HCT116 (cell line): ENCODE data around the gene CX3CR1.

Source experiments
- EZH2 ChIP-seq: fragments of 200-600 bp; sonication (generic); IDR thresholded peaks from 2 replicates; pipeline ENCODE4 v1.6.1; 2017; ENCODE audit warnings: antibody characterized with exemption, mixed run types
- POLR2A ChIP-seq: IDR thresholded peaks from 2 replicates; pipeline ENCODE4 v1.7.0; 2011; ENCODE audit warnings: borderline replicate concordance; ENCODE audit not compliant: insufficient read depth, insufficient read length; ENCODE audit errors: extremely low read depth
- POLR2AphosphoS5 ChIP-seq: IDR thresholded peaks from 2 replicates; pipeline ENCODE4 v1.6.1; 2011; ENCODE audit warnings: mild to moderate bottlenecking, low read depth, low read length, moderate library complexity
- RAD21 ChIP-seq: IDR thresholded peaks from 2 replicates; pipeline ENCODE4 v1.6.1; 2012; ENCODE audit warnings: low read depth, mild to moderate bottlenecking
- REST ChIP-seq: IDR thresholded peaks from 2 replicates; pipeline ENCODE4 v1.6.1; 2012; ENCODE audit warnings: low read depth
- SP1 ChIP-seq: IDR thresholded peaks from 2 replicates; pipeline ENCODE4 v1.6.1; 2012; ENCODE audit warnings: low read depth
- SRF ChIP-seq: IDR thresholded peaks from 2 replicates; pipeline ENCODE4 v1.6.1; 2012; ENCODE audit warnings: low read depth
- TCF7L2 ChIP-seq: IDR thresholded peaks from 2 replicates; pipeline ENCODE4 v1.7.0; 2011; ENCODE audit warnings: borderline replicate concordance, inconsistent platforms; ENCODE audit not compliant: insufficient read depth, insufficient read length; ENCODE audit errors: extremely low read depth
- YY1 ChIP-seq: IDR thresholded peaks from 2 replicates; pipeline ENCODE4 v1.6.1; 2011; ENCODE audit warnings: low read length, low read depth, moderate library complexity, mild to moderate bottlenecking; ENCODE audit not compliant: insufficient replicate concordance; ENCODE audit errors: extremely low read depth
- TF ChIP-seq, protein P1 (sequence below), 3 experiments: fragments of 200-600 bp in 1 of 3; sonication (generic) in 1 of 3; IDR thresholded peaks in 2 of 3; conservative IDR thresholded peaks in 1 of 3; 2 replicates each; pipeline ENCODE4 v1.5.1; 2012 to 2017; ENCODE audit warnings: low read depth in 2 of 3, low read length in 2 of 3, antibody characterized with exemption in 1 of 3, borderline replicate concordance in 1 of 3, control low read depth in 1 of 3, mild to moderate bottlenecking in 1 of 3, mixed read lengths in 1 of 3, mixed run types in 1 of 3, moderate library complexity in 1 of 3; ENCODE audit not compliant: insufficient read depth in 1 of 3

DNA sequence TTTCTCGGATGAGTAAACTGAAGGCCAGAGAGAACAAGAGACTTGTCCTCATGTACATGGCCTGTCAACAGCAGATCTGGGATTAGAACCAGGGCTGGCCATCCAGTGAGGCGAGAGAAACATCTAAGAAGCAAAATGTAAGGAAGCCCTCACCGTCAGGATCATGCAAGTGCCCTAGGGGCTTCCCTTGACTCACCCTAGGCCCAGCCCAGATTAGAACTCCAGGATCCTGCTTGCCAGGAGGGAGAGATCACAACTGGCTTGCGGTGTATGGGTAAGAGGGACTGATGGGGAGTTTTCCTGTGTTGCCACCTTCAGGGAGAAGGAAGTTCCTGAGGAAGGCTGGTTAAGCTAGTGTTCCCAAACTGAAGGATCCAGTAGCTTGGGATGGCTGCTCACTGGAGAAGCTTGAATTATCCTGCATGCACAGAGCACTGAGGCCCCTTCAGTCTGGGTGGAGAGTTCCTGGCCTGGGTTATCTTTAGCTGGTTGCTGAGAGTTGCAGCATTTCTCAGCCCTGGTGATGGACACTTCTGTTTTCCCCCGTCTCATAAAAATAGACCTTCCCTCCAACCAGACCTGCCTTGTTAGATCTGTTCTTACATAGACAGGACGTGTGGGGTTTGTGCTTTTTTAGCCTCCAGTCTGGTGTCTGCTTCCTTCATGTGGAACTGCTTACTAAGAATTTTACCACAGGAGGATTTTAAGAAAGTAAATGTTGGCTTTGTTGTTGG, 59.3 kb downstream of the CX3CR1 start:
- TF ChIP-seq EZH2: no peak
- no peak for TF ChIP-seq TCF7L2
- TF ChIP-seq, protein P1, sequence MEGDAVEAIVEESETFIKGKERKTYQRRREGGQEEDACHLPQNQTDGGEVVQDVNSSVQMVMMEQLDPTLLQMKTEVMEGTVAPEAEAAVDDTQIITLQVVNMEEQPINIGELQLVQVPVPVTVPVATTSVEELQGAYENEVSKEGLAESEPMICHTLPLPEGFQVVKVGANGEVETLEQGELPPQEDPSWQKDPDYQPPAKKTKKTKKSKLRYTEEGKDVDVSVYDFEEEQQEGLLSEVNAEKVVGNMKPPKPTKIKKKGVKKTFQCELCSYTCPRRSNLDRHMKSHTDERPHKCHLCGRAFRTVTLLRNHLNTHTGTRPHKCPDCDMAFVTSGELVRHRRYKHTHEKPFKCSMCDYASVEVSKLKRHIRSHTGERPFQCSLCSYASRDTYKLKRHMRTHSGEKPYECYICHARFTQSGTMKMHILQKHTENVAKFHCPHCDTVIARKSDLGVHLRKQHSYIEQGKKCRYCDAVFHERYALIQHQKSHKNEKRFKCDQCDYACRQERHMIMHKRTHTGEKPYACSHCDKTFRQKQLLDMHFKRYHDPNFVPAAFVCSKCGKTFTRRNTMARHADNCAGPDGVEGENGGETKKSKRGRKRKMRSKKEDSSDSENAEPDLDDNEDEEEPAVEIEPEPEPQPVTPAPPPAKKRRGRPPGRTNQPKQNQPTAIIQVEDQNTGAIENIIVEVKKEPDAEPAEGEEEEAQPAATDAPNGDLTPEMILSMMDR (IDR thresholded peaks at IDR 0.05 in 2 of 3, conservative IDR thresholded peaks at IDR 0.05 in 1 of 3; ENCODE audit: borderline replicate concordance in 1 of 3, insufficient read depth in 1 of 3, low read depth in 2 of 3, low read length in 2 of 3): no peak
- TF ChIP-seq YY1: no peak
- TF ChIP-seq POLR2AphosphoS5: no peak
- TF ChIP-seq RAD21: no peak
- TF ChIP-seq POLR2A: no peak
- no peak for TF ChIP-seq SP1
- no peak for TF ChIP-seq SRF
- no peak for TF ChIP-seq REST
